Gastroesophageal sphincter (tissue), 4 donors: ENCODE data around the gene PRKN. TPM values are rescaled to one million over a fixed set of nuclear protein-coding genes. Genes with fewer than 3 reads are reported as not detected.

Experiments
- ATAC-seq: fragments of 150-250 bp; one replicate; pipeline ENCODE4 v1.9.1; 2016; ENCODE audit warnings: mild to moderate bottlenecking, moderate library complexity
- H3K27ac ChIP-seq, 4 donors: fragments of 200-600 bp; sonication (generic) in 3 of 4; 1 replicate in 3 of 4; 2 replicates in 1 of 4; pipeline ENCODE4 v1.5.1; 2016 to 2019
- H3K27me3 ChIP-seq: fragments of 200-600 bp; sonication (generic); one replicate; pipeline ENCODE4 v1.5.1; 2019
- H3K36me3 ChIP-seq, 2 donors: fragments of 200-600 bp; sonication (generic); one replicate each; pipeline ENCODE4 v1.5.1; 2019; ENCODE audit warnings: control low read depth in 1 of 2
- H3K4me1 ChIP-seq, 3 donors: fragments of 200-600 bp; sonication (generic); 1 replicate in 2 of 3; 2 replicates in 1 of 3; pipeline ENCODE4 v1.5.1; 2016 to 2019; ENCODE audit warnings: control low read depth in 2 of 3
- H3K4me3 ChIP-seq, 2 donors: fragments of 200-600 bp; sonication (generic); one replicate each; pipeline ENCODE4 v1.5.1; 2019; ENCODE audit warnings: mild to moderate bottlenecking in 1 of 2, moderate library complexity in 1 of 2
- H3K9me3 ChIP-seq, 3 donors: fragments of 200-600 bp; sonication (generic); one replicate each; pipeline ENCODE4 v1.5.1; 2017 to 2019; ENCODE audit warnings: control low read depth in 2 of 3
- EP300 ChIP-seq: sonication (generic); formaldehyde crosslinking; IDR thresholded peaks from one replicate; pipeline ENCODE4 v1.6.1; 2017; ENCODE audit warnings: antibody characterized with exemption, mild to moderate bottlenecking
- POLR2A ChIP-seq, 2 donors: fragments of 450-650 bp; IDR thresholded peaks; one replicate each; pipeline ENCODE4 v1.6.1; 2017; ENCODE audit warnings: antibody characterized with exemption in 2 of 2, mild to moderate bottlenecking in 2 of 2, moderate library complexity in 1 of 2
- POLR2AphosphoS5 ChIP-seq: sonication (generic); formaldehyde crosslinking; IDR thresholded peaks from one replicate; pipeline ENCODE4 v1.6.1; 2017; ENCODE audit warnings: antibody characterized with exemption
- WGBS, 2 donors: methylation state at CpG; one replicate each; pipeline ENCODE4 v1.1.5; 2018; ENCODE audit warnings: low coverage in 1 of 2; 5-methylcytosine and 5-hydroxymethylcytosine counted together
- total RNA-seq, 4 donors: library from RNA; depleted of rRNA; stranded (reverse); fragments of >200 nt; gene quantifications; one replicate each; pipeline ENCODE4 v1.1.0, GENCODE V29; 2016
- TF ChIP-seq, protein P1 (sequence below), 4 experiments: fragments of 200-600 bp in 2 of 4; fragments of 450-650 bp in 2 of 4; sonication (generic) in 1 of 4; IDR thresholded peaks; one replicate each; pipeline ENCODE4 v1.5.1; 2017 to 2019; ENCODE audit warnings: antibody characterized with exemption in 4 of 4, mild to moderate bottlenecking in 2 of 4, moderate library complexity in 2 of 4

PRKN gene
- total RNA-seq, 4 donors from 2014 or later, result 8.4 to 58.6 (median 25.8) TPM

DNA sequence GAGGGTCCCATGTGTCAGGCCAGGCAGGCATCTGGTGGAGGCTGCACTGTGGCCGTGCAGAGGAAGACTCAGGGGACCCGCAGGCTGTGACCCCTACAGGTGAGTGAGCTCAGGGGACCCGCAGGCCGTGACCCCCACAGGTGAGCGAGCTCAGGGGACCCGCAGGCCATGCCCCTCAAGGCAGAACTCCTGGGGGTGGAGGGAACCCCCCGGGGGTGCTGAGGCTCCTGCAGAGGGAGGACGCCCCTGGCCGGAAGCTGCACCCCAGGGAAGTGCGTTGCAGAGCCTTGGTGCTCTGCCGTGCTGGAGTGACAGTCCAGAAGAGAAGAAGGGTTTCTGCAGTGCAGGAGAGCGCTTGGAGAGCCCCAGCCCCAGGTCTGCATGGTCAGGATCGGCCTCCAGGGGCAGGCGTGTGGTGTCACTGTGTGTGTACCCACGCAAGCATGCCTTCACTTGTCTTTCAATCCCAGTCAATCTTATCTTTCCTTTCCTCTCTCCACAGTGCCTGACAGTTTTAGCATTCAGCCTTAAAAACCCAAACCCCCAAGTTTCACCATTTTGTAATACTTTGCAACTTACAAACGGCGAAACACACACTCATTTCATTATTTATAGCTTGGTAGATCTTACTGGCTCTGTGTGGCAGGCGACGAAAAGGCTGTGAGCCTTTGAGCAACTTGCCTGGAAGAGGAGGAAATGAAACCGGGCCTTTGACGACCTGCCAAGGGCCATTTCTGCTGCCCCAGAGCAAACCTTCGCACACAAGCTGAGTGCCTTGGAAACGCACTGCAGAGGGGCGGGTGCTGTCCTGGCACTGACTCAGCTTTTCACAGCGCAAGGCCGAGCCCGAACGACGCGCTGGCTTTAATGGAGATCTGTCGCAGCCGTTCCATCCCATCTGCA lies 1352.3 kb downstream of the PRKN start:
- no peak for TF ChIP-seq POLR2AphosphoS5
- peak; percentile 57 for ATAC-seq
- Histone ChIP-seq H3K4me3 (peak overlapping the region in 1 of 2 donors; percentile 4), H3K36me3 (peaks cover 0 to 5% of the 10 kb centered on the region in 2 donors), H3K27ac (no peak overlapping the region), H3K9me3 (no peaks in the 10 kb centered on the region), H3K27me3 (no peaks in the 10 kb centered on the region), H3K4me1 (peaks cover 0 to 7% (median 0%) of the 10 kb centered on the region in 3 donors)
- 46 to 81% methylated on average over 7 to 16 of the region's 32 CpGs for WGBS, 2 donors

DNA sequence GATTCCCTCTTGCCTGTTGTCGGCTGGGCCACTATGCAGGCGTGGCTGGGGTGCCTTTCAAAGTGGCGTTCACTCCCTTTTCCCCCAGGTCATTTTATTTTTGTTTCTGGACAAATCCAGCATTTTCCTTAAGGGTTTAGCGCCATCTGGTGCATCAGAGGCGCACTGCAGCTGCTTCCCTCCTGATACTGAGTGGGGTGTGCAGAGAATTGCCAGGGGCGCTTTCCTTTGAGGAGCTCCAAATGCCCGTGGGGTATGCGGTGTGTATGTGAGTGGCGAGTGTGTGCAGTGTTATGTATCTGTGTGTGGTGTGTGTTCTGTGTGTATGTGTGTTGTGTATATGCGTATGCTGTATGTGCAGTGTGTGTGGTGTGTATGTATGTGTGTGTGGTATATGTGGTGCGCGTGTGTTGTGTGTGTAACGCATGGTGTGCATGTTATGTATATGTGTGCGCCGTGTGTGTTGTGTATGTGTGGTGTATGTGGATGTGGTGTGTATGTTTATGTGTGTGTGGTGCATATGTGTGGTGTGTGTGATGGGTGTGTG lies 1353.6 kb downstream of the PRKN start:
- no peaks in the 10 kb centered on the region for H3K9me3 ChIP-seq
- peak; percentile 39 for ATAC-seq

DNA sequence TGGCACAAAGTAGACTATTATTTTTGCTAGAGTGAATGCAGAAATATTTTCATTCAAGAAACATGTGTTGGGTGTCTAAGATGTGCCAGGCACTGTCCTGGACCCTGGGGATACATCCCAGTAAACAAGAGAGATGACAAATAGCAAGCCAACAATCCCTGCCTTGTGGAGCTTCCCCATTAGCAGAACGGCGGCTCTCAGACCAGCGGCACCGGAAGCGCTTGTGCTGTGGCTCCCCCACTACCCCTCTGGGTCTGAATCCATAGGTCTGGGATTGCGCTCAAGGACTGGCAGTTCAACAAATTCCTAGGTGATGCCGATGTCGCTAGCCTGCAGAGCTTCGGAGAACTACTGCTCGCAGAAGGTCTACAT lies 1355.2 kb downstream of the PRKN start:
- TF ChIP-seq EP300, result no peak
- TF ChIP-seq, protein P1, sequence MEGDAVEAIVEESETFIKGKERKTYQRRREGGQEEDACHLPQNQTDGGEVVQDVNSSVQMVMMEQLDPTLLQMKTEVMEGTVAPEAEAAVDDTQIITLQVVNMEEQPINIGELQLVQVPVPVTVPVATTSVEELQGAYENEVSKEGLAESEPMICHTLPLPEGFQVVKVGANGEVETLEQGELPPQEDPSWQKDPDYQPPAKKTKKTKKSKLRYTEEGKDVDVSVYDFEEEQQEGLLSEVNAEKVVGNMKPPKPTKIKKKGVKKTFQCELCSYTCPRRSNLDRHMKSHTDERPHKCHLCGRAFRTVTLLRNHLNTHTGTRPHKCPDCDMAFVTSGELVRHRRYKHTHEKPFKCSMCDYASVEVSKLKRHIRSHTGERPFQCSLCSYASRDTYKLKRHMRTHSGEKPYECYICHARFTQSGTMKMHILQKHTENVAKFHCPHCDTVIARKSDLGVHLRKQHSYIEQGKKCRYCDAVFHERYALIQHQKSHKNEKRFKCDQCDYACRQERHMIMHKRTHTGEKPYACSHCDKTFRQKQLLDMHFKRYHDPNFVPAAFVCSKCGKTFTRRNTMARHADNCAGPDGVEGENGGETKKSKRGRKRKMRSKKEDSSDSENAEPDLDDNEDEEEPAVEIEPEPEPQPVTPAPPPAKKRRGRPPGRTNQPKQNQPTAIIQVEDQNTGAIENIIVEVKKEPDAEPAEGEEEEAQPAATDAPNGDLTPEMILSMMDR (IDR thresholded peaks at IDR 0.05), result no peak
- TF ChIP-seq POLR2AphosphoS5, result no peak
- TF ChIP-seq POLR2A (IDR thresholded peaks at IDR 0.05), result no peak
- WGBS, 2 donors, result 92 to 93% methylated on average over 9 to 10 of the region's 10 CpGs
- no peaks in the 10 kb centered on the region for H3K27me3 ChIP-seq
- ATAC-seq, result no peak
- H3K36me3 ChIP-seq, result no peaks in the 10 kb centered on the region
- no peak overlapping the region for H3K4me3 ChIP-seq
- H3K4me1 ChIP-seq, result peaks cover 0 to 7% (median 0%) of the 10 kb centered on the region in 3 donors
- H3K9me3 ChIP-seq, result no peaks in the 10 kb centered on the region
- no peak overlapping the region for H3K27ac ChIP-seq

More for the DNA sequence above, 1353.6 kb downstream of the PRKN start:
- 22 to 38% methylated on average over 5 to 12 of the region's 15 CpGs for WGBS, 2 donors
- Histone ChIP-seq H3K4me1 (peaks cover 0 to 7% (median 0%) of the 10 kb centered on the region in 3 donors), H3K27ac (no peak overlapping the region), H3K4me3 (no peak overlapping the region), H3K36me3 (peaks cover 0 to under 1% of the 10 kb centered on the region in 2 donors), H3K27me3 (no peaks in the 10 kb centered on the region)
- TF ChIP-seq POLR2A (IDR thresholded peaks at IDR 0.05) (no peak), POLR2AphosphoS5 (no peak)
- TF ChIP-seq, protein P1 (IDR thresholded peaks at IDR 0.05), result peak; percentile 88 to 99 (median 94)

DNA sequence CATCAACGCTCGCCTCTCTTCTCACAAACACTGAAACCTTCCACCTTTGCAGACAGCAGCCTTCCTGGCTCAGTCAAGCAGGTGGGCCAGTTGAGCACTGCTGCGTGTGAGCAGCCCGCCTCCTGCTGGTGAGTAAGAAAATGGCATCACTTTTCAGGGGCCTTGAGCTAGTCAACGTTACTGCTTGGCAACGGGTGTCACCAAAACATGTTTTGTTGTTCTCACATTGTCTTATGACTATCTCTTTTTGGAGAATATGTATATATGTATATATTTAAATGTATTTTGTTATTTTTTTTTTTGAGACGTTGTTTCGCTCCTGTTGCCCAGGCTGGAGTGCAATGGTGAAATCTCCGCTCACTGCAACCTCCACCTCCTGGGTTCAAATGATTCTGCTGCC lies 1356.7 kb downstream of the PRKN start:
- no peaks in the 10 kb centered on the region for H3K27me3 ChIP-seq
- no peak overlapping the region for H3K27ac ChIP-seq
- TF ChIP-seq POLR2A (IDR thresholded peaks at IDR 0.05) (no peak), POLR2AphosphoS5 (no peak)
- TF ChIP-seq, protein P1 (IDR thresholded peaks at IDR 0.05), result peak; percentile 75 to 86 (median 80)
- no peaks in the 10 kb centered on the region for H3K36me3 ChIP-seq
- ATAC-seq, result no peak
- 22 to 27% methylated on average over 5 to 7 of the region's 9 CpGs for WGBS, 2 donors
- H3K9me3 ChIP-seq, result no peaks in the 10 kb centered on the region
- no peak overlapping the region for H3K4me3 ChIP-seq
- peaks cover 0 to 7% (median 0%) of the 10 kb centered on the region in 3 donors for H3K4me1 ChIP-seq

DNA sequence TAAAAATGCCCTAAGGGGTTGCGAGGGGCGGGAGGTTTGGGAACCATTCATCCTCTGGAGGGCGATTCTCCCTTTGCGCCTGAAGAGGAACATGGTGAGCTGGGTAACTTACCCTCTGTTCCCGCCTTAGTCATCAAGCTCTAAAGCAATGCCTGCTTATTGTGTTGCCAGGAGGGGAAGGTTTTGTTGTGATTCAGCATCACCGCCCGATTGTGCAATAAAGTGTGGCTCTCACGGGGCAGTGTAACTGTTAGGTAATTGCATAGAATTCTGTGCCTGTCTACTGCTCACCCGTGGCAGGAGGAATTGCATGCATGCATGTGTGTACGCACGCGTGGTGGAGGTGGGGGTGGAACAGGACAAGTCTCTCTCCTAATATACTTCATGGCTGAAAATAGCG lies 1358.2 kb downstream of the PRKN start:
- 91 to 92% methylated on average over 9 to 13 of the region's 13 CpGs for WGBS, 2 donors
- no peaks in the 10 kb centered on the region for H3K27me3 ChIP-seq
- ATAC-seq, result no peak

More for the DNA sequence above, 1358.2 kb downstream of the PRKN start:
- TF ChIP-seq, protein P1 (IDR thresholded peaks at IDR 0.05), result no peak
- no peak for TF ChIP-seq POLR2A (IDR thresholded peaks at IDR 0.05)
- no peak for TF ChIP-seq EP300
- no peak for TF ChIP-seq POLR2AphosphoS5
- peaks cover 0 to 7% (median 0%) of the 10 kb centered on the region in 3 donors for H3K4me1 ChIP-seq
- H3K4me3 ChIP-seq, result no peak overlapping the region
- H3K36me3 ChIP-seq, result no peaks in the 10 kb centered on the region
- no peak overlapping the region for H3K27ac ChIP-seq
- H3K9me3 ChIP-seq, result peaks cover 0 to 6% (median 0%) of the 10 kb centered on the region in 3 donors
